Activated CD8-positive, alpha-beta memory T cell treated with anti-CD3 and anti-CD28 coated beads for 1 hour (primary cell): ENCODE results near the gene RTEL1.
"Not testable (repeated sequence)": the region's sequence is repeated elsewhere in the genome, so short reads cannot be mapped to it uniquely, and the experiment has no call there.

Source experiments
- DNase-seq, 2 donors: peaks; one replicate each; pipeline ENCODE4 v3.0.0-alpha.2; 2020; ENCODE audit warnings: low read depth in 1 of 2; ENCODE audit errors: extremely low read depth in 1 of 2

The RTEL1 gene

DNA sequence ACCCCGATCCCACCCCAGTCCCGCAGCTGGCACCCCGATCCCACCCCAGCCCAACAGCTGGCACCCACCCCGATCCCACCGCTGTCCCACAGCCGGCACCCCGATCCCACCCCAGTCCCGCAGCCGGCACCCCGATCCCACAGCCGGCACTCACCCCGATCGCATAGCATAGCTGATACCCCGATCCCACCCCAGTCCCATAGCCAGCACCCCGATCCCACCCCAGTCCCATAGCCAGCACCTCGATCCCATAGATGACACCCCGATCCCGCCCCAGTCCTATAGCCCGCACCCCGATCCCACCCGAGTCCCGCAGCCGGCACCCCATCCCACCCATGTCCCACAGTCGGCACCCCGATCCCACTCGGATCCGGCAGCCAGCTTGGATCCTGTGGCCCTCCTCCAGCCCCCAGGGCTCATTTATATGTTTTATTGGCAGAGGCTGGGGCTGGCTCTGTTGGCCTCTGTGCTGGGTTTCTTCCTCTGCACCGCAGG, 30.3 kb upstream of the RTEL1 start:
- DNase-seq: no peak

- DNase-seq: no peak
Observed at GRCh38 chr20:63628246-63628975, 29.7 kb upstream of the RTEL1 start.

DNA sequence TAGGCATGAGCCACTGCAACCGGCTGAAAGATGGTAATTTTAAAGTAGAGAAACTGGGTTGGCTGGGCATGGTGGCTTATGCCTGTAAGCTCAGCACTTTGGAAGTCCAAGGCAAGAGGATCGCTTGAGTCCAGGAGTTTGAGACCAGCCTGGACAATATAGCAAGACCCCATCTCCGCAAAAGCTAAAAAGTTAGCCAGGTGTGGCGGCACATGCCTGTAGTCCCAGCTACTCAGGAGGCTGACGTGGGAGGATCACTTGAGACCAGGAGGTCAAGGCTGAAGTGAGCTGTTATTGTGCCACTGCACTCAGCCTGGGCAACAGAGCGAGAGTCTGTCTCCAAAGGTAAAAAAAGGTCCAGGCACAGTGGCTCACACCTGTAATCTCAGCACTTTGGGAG, 27.2 kb upstream of the RTEL1 start:
- not testable (repeated sequence) for DNase-seq

DNA sequence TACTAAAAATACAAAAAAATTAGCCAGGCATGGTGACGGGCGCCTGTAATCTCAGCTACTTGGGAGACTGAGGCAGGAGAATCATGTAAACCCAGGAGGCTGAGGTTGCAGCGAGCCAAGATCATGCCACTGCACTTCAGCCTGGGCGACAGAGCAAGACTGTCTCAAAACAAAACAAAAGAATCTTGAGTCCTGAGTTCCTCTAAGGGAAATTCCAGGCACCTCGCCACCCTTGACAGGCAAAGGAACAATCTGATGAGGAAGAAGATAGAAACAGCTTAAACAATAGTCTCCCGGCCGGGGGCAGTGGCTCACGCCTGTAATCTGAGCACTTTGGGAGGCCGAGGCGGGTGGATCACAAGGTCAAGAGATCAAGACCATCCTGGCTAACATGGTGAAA, 26.7 kb upstream of the RTEL1 start:
- DNase-seq: not testable (repeated sequence)

DNA sequence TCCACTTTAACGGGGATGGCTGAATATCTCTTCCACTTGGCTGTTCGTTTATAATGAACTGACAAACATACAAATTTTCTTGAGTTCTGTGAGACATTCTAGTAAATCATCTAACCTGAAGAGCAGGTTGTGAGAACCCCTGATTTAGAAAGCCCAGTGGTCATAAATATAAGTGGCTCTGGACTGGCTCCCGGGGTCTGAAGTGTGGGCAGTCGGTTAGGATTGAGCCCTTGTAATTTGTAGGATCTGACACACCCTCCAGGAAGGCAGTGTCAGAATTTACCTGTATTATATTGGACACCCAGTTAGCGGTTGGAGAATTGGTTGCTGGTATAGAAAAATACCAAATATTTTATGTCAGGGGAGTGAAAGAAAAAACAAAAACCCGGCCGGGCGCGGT, 24.4 kb upstream of the RTEL1 start:
- DNase-seq: no peak

DNA sequence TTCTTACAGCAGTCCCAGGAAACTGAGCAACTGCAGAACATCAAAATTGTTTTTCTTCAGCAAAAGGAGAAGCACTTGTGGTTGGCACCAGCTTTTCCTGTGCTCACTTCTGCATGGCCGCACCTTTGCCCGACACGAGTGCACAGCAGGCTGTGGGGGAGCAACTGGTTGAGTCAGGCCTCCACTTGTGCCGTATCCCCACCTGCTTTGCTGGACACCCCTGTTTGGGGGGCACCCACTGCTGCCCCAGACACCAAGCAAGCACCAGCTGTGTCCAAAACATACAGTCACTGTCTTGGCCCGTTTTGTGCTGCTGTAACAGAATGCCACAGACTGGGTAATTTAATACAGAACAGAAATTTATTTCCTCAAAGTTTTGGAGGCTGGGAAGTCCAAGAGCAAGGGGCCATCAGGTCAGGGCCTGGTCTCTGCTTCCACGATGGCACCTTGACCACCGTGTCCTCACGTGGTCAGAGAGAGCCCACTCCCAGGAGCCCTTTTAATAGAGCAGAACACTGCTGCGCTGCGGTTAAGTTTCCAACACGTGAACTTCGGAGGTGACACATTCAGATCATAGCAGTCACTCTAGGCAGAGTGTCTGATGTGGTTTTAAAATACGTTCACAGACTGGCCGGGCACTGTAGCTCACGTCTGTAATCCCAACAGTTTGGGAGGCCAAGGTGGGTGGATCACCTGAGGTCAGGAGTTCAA, 22.5 kb upstream of the RTEL1 start:
- DNase-seq: peak; percentile 47 to 61

- no peak for DNase-seq
Observed at GRCh38 chr20:63636752-63637628, 21.1 kb upstream of the RTEL1 start.

GRCh38 chr20:63639093-63639975, 18.8 kb upstream of the RTEL1 start:
- peak; percentile 60 to 65 for DNase-seq

DNA sequence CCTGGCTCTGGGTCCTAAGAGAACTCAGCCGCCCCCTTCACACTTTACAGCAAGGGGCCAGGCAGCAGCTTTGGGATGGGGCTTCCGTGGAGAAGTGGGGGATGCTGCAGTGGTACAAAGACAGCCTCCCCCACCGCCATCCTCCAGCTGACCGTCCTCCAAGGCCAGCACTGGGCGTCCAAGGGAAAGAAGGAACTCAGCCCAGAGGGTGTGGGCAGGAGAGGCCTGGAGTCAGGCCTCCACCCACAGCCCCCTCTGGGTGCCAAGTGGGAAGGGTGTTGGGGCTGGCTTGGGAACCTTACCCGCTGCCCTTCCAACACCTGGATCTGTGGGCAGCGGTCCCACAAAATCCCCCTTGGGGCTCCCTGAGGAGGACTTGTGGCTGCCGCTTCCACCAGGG, 18.0 kb upstream of the RTEL1 start:
- no peak for DNase-seq

GRCh38 chr20:63640686-63641085, 17.4 kb upstream of the RTEL1 start:
- DNase-seq: not testable (repeated sequence)

- no peak for DNase-seq
Observed at GRCh38 chr20:63641146-63641791, 16.8 kb upstream of the RTEL1 start.

DNA sequence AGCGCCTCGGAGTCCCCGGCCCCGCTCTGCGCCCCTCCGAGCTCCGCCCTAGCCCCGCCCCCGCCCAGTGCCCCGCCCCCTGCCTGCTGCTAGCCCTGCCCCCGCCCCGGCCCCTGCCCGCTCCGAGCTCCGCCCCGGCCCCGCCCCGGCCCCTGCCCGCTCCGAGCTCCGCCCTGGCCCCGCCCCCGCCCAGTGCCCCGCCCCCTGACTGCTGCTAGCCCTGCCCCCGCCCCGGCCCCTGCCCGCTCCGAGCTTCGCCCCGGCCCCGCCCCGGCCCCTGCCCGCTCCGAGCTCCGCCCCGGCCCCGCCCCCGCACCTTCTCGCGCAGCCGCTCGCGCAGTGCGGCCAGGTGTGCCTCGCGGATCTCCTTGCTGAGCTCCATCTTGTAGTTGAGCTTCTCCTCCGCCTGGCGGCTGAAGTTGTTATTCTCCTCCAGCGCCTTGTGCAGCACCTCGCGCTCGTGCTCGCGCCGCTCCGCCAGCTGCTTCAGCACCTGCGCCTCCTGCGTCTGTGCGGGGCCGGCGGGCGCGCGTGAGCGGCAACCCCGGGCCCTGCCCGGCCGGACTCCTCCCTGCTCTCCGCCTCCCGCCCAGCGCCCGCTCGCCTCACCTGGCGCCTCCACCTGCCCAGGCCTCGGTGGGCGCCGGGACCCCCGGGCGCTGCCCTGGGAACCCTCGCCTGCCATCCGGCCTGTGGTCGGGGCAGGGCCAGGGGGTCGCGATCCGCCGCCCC, 16.2 kb upstream of the RTEL1 start:
- peak; percentile 94 to 98 for DNase-seq

DNA sequence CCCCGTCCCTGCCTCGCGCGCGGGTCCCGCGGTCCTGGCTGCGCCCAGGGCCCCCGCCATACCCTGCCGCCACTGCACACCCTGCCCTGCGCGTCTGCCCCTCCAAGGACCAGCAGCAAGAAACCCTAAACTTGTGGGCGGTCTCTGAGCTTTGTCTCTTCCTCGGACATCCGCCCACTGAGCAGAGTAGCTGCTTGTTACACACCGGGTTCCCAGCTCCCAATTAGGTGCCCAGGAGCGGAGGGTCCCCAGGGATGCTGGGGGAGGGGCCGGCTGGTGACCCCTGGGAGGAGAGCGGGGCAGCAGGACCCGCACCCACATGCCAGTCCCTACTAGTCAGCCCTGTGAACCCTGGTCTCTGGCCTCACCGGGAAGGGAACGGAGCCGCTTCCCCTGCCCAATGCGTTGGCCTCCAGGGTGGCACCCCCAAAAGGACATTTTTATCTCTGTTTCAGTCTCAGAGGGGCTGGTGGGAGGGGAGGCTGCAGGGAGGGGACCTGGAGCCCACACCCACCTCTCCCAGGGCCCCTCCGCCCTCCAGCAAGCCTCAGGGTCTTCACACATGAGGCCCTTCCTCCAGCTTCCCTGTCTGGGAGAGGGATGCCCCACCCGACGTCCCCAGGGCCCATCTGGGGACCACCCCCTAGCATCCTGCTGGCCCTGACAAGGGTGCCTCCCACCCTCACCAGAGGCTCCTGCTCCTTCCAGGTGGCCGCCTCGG, 15.4 kb upstream of the RTEL1 start:
- no peak for DNase-seq

GRCh38 chr20:63643499-63643898, 14.6 kb upstream of the RTEL1 start:
- DNase-seq: no peak

DNA sequence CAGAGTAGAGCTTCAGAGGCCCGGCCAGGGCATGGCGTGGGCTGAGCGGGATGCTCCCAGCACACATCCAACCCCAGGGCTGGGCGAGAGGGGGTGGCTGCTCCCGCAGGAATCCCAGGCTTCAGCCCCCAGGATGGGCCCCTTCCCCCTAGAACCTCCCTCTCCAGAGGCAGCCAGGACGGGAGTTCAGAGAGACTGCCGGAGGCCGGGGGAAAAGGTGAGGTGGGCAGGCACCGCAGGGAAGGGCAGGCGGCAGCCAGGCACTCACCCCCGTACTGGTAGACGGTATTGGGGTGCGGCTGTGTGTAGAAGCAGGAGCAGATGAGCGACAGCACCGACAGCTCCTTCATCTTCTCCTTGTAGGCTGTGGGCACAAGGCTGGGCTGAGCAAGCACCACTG, 14.2 kb upstream of the RTEL1 start:
- DNase-seq: no peak

DNA sequence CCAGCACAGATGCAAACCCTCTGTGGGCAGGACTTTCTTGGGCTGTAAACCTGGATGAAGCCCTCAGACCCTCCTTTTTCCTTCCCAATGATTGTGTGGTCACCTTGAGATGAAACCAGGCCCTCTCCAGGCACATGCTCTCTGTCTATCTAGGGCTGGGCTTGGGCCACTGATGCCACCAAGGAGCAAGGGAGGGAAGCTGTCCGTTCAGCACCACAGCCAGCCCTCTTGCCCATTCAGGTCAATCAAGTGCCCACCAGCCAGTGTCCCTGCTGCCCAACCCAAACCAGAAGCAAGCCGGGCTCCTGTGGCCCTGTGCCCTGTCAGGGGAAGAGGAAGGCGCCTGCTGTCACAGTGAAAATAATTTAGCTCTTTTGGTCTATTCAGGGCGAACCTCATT, 12.9 kb upstream of the RTEL1 start:
- DNase-seq: no peak

GRCh38 chr20:63648190-63648589, 9.9 kb upstream of the RTEL1 start:
- no peak for DNase-seq

- DNase-seq: no peak
Observed at GRCh38 chr20:63648895-63649589, 9.1 kb upstream of the RTEL1 start.
